ENCODE data around the gene SESTD1.

The SESTD1 gene

GRCh38 chr2:179251870-179252269, 12.8 kb downstream of the SESTD1 start:
- no peak for ATAC-seq
- TF ChIP-seq ARNTL (CRISPR knock-in tag; IDR thresholded peaks at IDR 0.05; ENCODE audit: borderline replicate concordance, low read depth) = no peak
- TF ChIP-seq GLIS3 (CRISPR knock-in tag; IDR thresholded peaks at IDR 0.05) = no peak
- TF ChIP-seq RARB (CRISPR knock-in tag; IDR thresholded peaks at IDR 0.05) = no peak
- TF ChIP-seq ISL1 (CRISPR knock-in tag; IDR thresholded peaks at IDR 0.05) = no peak
- no peak for TF ChIP-seq ESRRG (CRISPR knock-in tag; IDR thresholded peaks at IDR 0.05)
- TF ChIP-seq CREB5 (CRISPR knock-in tag; IDR thresholded peaks at IDR 0.05; ENCODE audit: low read depth) = no peak
- no peak for TF ChIP-seq OSR1 (CRISPR knock-in tag; IDR thresholded peaks at IDR 0.05)
- no peak for TF ChIP-seq TCF4 (CRISPR knock-in tag; IDR thresholded peaks at IDR 0.05; ENCODE audit: borderline replicate concordance)
- TF ChIP-seq ZNF8 (CRISPR knock-in tag; IDR thresholded peaks at IDR 0.05) = no peak
- no peak for TF ChIP-seq BACH2 (CRISPR knock-in tag; IDR thresholded peaks at IDR 0.05; ENCODE audit: borderline replicate concordance)

- no peak for ATAC-seq
- TF ChIP-seq ZNF565 (CRISPR knock-in tag; conservative IDR thresholded peaks at IDR 0.05; ENCODE audit: low read depth) = no peak
- peak; percentile 92 for TF ChIP-seq ZNF8 (CRISPR knock-in tag; IDR thresholded peaks at IDR 0.05)
- TF ChIP-seq ZC3H10 (CRISPR knock-in tag; IDR thresholded peaks at IDR 0.05) = no peak
- no peak for TF ChIP-seq GLIS3 (CRISPR knock-in tag; IDR thresholded peaks at IDR 0.05)
- TF ChIP-seq SNAI2 (CRISPR knock-in tag; IDR thresholded peaks at IDR 0.05) = no peak
Observed at GRCh38 chr2:179250848-179251504, 13.7 kb downstream of the SESTD1 start.

GRCh38 chr2:179250095-179250494, 14.5 kb downstream of the SESTD1 start:
- no peak for ATAC-seq
- no peak for TF ChIP-seq ZC3H10 (CRISPR knock-in tag; IDR thresholded peaks at IDR 0.05)
- TF ChIP-seq TSHZ2 (CRISPR knock-in tag; IDR thresholded peaks at IDR 0.05) = no peak
- no peak for TF ChIP-seq SNAI2 (CRISPR knock-in tag; IDR thresholded peaks at IDR 0.05)
- TF ChIP-seq ZNF8 (CRISPR knock-in tag; IDR thresholded peaks at IDR 0.05) = no peak
- TF ChIP-seq POU6F1 (CRISPR knock-in tag; IDR thresholded peaks at IDR 0.05; ENCODE audit: borderline replicate concordance, low read depth) = no peak
- no peak for TF ChIP-seq CSDC2 (CRISPR knock-in tag; IDR thresholded peaks at IDR 0.05)
- no peak for TF ChIP-seq PPARA (CRISPR knock-in tag; IDR thresholded peaks at IDR 0.05; ENCODE audit: borderline replicate concordance)
- no peak for TF ChIP-seq ISL1 (CRISPR knock-in tag; IDR thresholded peaks at IDR 0.05)
- TF ChIP-seq OSR1 (CRISPR knock-in tag; IDR thresholded peaks at IDR 0.05) = no peak
- TF ChIP-seq ZNF70 (CRISPR knock-in tag; IDR thresholded peaks at IDR 0.05) = no peak
- no peak for TF ChIP-seq GLIS3 (CRISPR knock-in tag; IDR thresholded peaks at IDR 0.05)
- no peak for TF ChIP-seq TOX (CRISPR knock-in tag; IDR thresholded peaks at IDR 0.05; ENCODE audit: borderline replicate concordance)
- no peak for TF ChIP-seq ZFP3 (CRISPR knock-in tag; IDR thresholded peaks at IDR 0.05)
- no peak for TF ChIP-seq CSRNP3 (CRISPR knock-in tag; IDR thresholded peaks at IDR 0.05)
- no peak for TF ChIP-seq ZFP30 (CRISPR knock-in tag; IDR thresholded peaks at IDR 0.05)
- no peak for TF ChIP-seq ARNTL (CRISPR knock-in tag; IDR thresholded peaks at IDR 0.05; ENCODE audit: borderline replicate concordance, low read depth)
- TF ChIP-seq RARB (CRISPR knock-in tag; IDR thresholded peaks at IDR 0.05) = no peak

- ATAC-seq = no peak
- TF ChIP-seq CSDC2 (CRISPR knock-in tag; IDR thresholded peaks at IDR 0.05) (no peak), ZNF565 (CRISPR knock-in tag; conservative IDR thresholded peaks at IDR 0.05; ENCODE audit: low read depth) (no peak), ISL1 (CRISPR knock-in tag; IDR thresholded peaks at IDR 0.05) (no peak), PATZ1 (CRISPR knock-in tag; IDR thresholded peaks at IDR 0.05; ENCODE audit: borderline replicate concordance) (no peak), ESRRG (CRISPR knock-in tag; IDR thresholded peaks at IDR 0.05) (no peak), CREB5 (CRISPR knock-in tag; IDR thresholded peaks at IDR 0.05; ENCODE audit: low read depth) (no peak), TCF4 (CRISPR knock-in tag; IDR thresholded peaks at IDR 0.05; ENCODE audit: borderline replicate concordance) (no peak), ZNF70 (CRISPR knock-in tag; IDR thresholded peaks at IDR 0.05) (no peak), GLIS3 (CRISPR knock-in tag; IDR thresholded peaks at IDR 0.05) (no peak), BACH2 (CRISPR knock-in tag; IDR thresholded peaks at IDR 0.05; ENCODE audit: borderline replicate concordance) (no peak), PPARA (CRISPR knock-in tag; IDR thresholded peaks at IDR 0.05; ENCODE audit: borderline replicate concordance) (no peak), ZNF8 (CRISPR knock-in tag; IDR thresholded peaks at IDR 0.05) (no peak)
Observed at GRCh38 chr2:179248024-179248348, 16.6 kb downstream of the SESTD1 start.

All from SK-N-SH treated with all-trans-retinoic acid at 6 μM for 48 hours (cell line).